ENCODE data around the gene SNX11. TPM values are rescaled to one million over a fixed set of nuclear protein-coding genes. Genes with fewer than 3 reads are reported as not detected.
A peak's percentile ranks its signal among the peaks of the same experiment; 100 is the strongest.

The SNX11 gene
- total RNA-seq, 1 experiment from 2014 or later: 40.7 TPM

- intact Hi-C loops (cut with micrococcal nuclease; ENCODE audit: unreplicated experiment): loop anchor here (1.0 to 10.0 kb wide), 6 partner anchors 27 to 459 kb away; no protein-coding TSS in a partner anchor
- CTCF ChIA-PET: interaction anchor here (0.5 to 2.0 kb wide), 21 partner anchors 9 to 471 kb away, joined by 3 to 10 read pairs (median 3); partner anchors contain the start of gene CBX1
- Mint-ChIP-seq H3K4me1 (ENCODE audit: low read depth, unreplicated experiment) (peaks cover 14% of the 10 kb centered on the region), H3K9me3 (ENCODE audit: unreplicated experiment) (no peaks in the 10 kb centered on the region), H3K27ac (ENCODE audit: unreplicated experiment) (no peak overlapping the region), H3K4me3 (ENCODE audit: unreplicated experiment) (peak overlapping the region; percentile 28), H3K27me3 (ENCODE audit: insufficient read depth, unreplicated experiment) (peaks cover 15% of the 10 kb centered on the region), H3K36me3 (ENCODE audit: insufficient read depth, unreplicated experiment) (no peaks in the 10 kb centered on the region)
- Histone ChIP-seq H3K4me3 (ENCODE audit: low read depth, low read length) (no peak overlapping the region), H3K36me3 (ENCODE audit: control insufficient read depth, insufficient read depth, low read length) (no peaks in the 10 kb centered on the region), H3K9me3 (no peaks in the 10 kb centered on the region), H3K4me1 (peaks cover 10% of the 10 kb centered on the region), H3K27me3 (replicated peaks; ENCODE audit: control insufficient read depth, insufficient read depth, low read length) (peaks cover 2% of the 10 kb centered on the region; the same call in 1 of the 2 replicates)
- BruUV-seq (replicated peaks): no TSS peak
- peak; percentile 88 to 93 for TF ChIP-seq CTCF (IDR thresholded peaks at IDR 0.05; ENCODE audit: insufficient read depth in 1 of 2, low read depth in 1 of 2, low read length in 1 of 2, severe bottlenecking in 1 of 2, unreplicated experiment in 1 of 2)
- peak; percentile 80 to 88 for DNase-seq
- POLR2A ChIA-PET: interaction anchor here (0.6 to 0.8 kb wide), 2 partner anchors 90 to 105 kb away, joined by 3 read pairs; partner anchors contain the start of gene NFE2L1
Measured at GRCh38 chr17:48153691-48154358, 46.3 kb downstream of the SNX11 start.

- intact Hi-C loops (cut with micrococcal nuclease; ENCODE audit: unreplicated experiment): loop anchor here (10.0 kb wide), 1 partner anchor 179 kb away; no protein-coding TSS in a partner anchor
- H3K4me3 ChIP-seq (ENCODE audit: low read depth, low read length): no peak overlapping the region
- H3K36me3 Mint-ChIP-seq (ENCODE audit: insufficient read depth, unreplicated experiment): no peaks in the 10 kb centered on the region
- H3K4me1 ChIP-seq: peaks cover 24% of the 10 kb centered on the region
- ChIA-PET CTCF (interaction anchor here (0.9 to 1.2 kb wide), 3 partner anchors 109 to 463 kb away, joined by 3 read pairs; no protein-coding TSS in a partner anchor), POLR2A (no interaction called here)
- no peaks in the 10 kb centered on the region for H3K36me3 ChIP-seq (ENCODE audit: control insufficient read depth, insufficient read depth, low read length)
- H3K9me3 Mint-ChIP-seq (ENCODE audit: unreplicated experiment): no peaks in the 10 kb centered on the region
- H3K4me3 Mint-ChIP-seq (ENCODE audit: unreplicated experiment): no peak overlapping the region
- no peak for TF ChIP-seq CTCF (IDR thresholded peaks at IDR 0.05; ENCODE audit: insufficient read depth in 1 of 2, low read depth in 1 of 2, low read length in 1 of 2, severe bottlenecking in 1 of 2, unreplicated experiment in 1 of 2)
- no peaks in the 10 kb centered on the region for H3K9me3 ChIP-seq
- no peaks in the 10 kb centered on the region for H3K27me3 ChIP-seq (replicated peaks; ENCODE audit: control insufficient read depth, insufficient read depth, low read length)
- BruUV-seq (replicated peaks): no TSS peak
- peaks cover 3% of the 10 kb centered on the region for H3K27me3 Mint-ChIP-seq (ENCODE audit: insufficient read depth, unreplicated experiment)
- H3K27ac Mint-ChIP-seq (ENCODE audit: unreplicated experiment): no peak overlapping the region
- peaks cover 34% of the 10 kb centered on the region for H3K4me1 Mint-ChIP-seq (ENCODE audit: low read depth, unreplicated experiment)
- no peak for DNase-seq
Measured at GRCh38 chr17:48155889-48156611, 48.5 kb downstream of the SNX11 start.

GRCh38 chr17:48159232-48159631 lies 51.7 kb downstream of the SNX11 start:
- Mint-ChIP-seq H3K9me3 (ENCODE audit: unreplicated experiment) (no peaks in the 10 kb centered on the region), H3K27me3 (ENCODE audit: insufficient read depth, unreplicated experiment) (no peaks in the 10 kb centered on the region)
- intact Hi-C loops (cut with micrococcal nuclease; ENCODE audit: unreplicated experiment): loop anchor here (10.0 kb wide), 1 partner anchor 176 kb away; no protein-coding TSS in a partner anchor

More at GRCh38 chr17:48159232-48159631, 51.7 kb downstream of the SNX11 start:
- peaks cover 40% of the 10 kb centered on the region for H3K4me1 ChIP-seq
- no peak for TF ChIP-seq CTCF (IDR thresholded peaks at IDR 0.05; ENCODE audit: insufficient read depth in 1 of 2, low read depth in 1 of 2, low read length in 1 of 2, severe bottlenecking in 1 of 2, unreplicated experiment in 1 of 2)
- Mint-ChIP-seq H3K4me1 (ENCODE audit: low read depth, unreplicated experiment) (peaks cover 48% of the 10 kb centered on the region), H3K36me3 (ENCODE audit: insufficient read depth, unreplicated experiment) (no peaks in the 10 kb centered on the region), H3K4me3 (ENCODE audit: unreplicated experiment) (no peak overlapping the region), H3K27ac (ENCODE audit: unreplicated experiment) (no peak overlapping the region)
- DNase-seq: no peak
- no peaks in the 10 kb centered on the region for H3K27me3 ChIP-seq (replicated peaks; ENCODE audit: control insufficient read depth, insufficient read depth, low read length)
- POLR2A ChIA-PET: no interaction called here
- H3K4me3 ChIP-seq (ENCODE audit: low read depth, low read length): no peak overlapping the region
- H3K9me3 ChIP-seq: no peaks in the 10 kb centered on the region
- H3K36me3 ChIP-seq (ENCODE audit: control insufficient read depth, insufficient read depth, low read length): no peaks in the 10 kb centered on the region
- CTCF ChIA-PET: interaction anchor here (0.6 to 1.1 kb wide), 5 partner anchors 25 to 455 kb away, joined by 3 to 4 read pairs (median 3); partner anchors contain the start of gene SNX11
- no TSS peak for BruUV-seq (replicated peaks)
